DMS53 treated with DMSO at 0.1 percent for 48 hours (cell line): Measurements from ENCODE around the gene PIK3CG.

ENCODE experiments used
- DNase-seq: peaks from one replicate; lab custom pipeline; 2025; ENCODE audit not compliant: unreplicated experiment; lab: John Stamatoyannopoulos, UW

The PIK3CG gene

DNA sequence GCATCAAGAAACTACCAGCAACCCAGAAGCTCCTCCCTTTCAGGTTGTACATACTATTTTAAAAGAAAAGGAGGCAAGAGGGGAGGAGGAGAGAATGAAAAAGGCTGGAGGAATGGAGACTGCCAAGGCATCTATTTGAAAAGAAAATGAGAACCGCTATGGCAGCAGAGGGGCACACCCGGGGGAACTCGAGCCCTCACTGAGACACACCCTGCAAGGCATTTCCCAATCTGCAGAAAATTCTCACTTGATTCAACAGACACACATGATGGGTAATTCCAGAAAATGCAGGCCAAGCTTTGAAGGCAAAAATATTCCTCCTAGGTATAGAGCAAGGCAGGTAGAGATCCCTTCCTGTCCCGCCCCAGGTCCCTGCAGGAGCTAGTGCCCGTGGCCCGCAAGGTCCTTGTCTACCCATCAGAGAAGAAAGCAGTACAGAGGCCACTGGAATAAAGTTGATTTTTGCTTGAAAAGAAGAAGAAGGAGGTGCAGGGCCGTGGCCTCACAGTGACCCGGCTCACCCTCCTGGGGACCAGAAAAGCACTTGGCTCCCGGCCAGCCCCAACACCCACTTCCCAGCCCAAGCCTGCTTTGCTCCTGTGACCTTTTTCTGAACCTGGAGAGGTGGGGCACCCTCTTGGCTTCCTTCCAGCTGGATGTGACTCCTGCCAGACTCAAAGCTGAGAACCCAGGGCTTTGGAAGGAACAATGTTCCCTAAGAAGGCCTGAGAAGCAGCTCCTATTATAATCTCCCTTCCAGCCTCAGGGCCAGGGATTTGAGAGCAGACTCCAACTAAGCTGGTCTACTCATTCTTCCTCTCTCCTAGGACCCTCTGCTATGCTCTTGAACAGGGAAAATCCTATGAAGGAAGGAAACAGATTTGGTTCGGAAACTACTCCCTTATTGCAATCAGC is 6.2 kb upstream of the PIK3CG start:
- no peak for DNase-seq

- no peak for DNase-seq
These were observed 2.6 kb upstream of the PIK3CG start for GRCh38 chr7:106862317-106863089.

- no peak for DNase-seq
These were observed 1.6 kb upstream of the PIK3CG start for GRCh38 chr7:106863274-106863997.

DNA sequence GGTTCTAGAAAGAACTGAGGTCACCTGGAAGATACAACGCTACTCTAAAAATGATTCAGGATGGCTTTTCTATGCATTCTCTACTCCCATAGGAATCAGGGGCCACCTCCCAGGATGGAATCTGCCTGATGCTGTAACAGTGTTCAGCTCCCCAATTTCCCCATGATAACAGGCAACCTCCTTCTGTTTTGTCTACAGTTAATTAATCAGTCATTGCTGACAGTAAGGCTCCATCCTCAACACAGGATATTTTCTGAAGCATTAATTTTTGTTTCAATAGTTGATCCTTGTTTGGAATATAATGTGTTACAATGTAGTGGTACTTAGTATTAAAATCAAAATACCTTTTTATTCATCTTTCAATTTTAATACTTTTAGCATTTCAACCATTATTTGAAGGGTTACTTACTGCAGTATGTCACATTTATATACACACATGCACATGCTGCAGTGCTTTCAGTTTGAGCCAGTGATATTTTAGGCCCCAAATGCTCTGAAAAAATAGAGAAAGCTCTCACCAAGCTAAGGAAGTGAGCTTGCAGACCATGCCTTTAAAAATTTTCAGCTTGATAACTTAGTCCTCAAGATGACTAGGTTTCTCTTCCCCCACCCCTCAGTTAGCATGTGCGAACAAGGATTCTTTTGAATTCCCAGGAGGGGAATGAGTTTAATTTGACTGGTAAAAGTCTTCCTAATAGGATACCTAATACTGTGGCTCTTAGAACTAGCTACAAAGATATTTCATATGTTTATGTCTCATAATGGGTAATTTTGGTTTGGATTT is 592 bp upstream of the PIK3CG start:
- no peak for DNase-seq

DNA sequence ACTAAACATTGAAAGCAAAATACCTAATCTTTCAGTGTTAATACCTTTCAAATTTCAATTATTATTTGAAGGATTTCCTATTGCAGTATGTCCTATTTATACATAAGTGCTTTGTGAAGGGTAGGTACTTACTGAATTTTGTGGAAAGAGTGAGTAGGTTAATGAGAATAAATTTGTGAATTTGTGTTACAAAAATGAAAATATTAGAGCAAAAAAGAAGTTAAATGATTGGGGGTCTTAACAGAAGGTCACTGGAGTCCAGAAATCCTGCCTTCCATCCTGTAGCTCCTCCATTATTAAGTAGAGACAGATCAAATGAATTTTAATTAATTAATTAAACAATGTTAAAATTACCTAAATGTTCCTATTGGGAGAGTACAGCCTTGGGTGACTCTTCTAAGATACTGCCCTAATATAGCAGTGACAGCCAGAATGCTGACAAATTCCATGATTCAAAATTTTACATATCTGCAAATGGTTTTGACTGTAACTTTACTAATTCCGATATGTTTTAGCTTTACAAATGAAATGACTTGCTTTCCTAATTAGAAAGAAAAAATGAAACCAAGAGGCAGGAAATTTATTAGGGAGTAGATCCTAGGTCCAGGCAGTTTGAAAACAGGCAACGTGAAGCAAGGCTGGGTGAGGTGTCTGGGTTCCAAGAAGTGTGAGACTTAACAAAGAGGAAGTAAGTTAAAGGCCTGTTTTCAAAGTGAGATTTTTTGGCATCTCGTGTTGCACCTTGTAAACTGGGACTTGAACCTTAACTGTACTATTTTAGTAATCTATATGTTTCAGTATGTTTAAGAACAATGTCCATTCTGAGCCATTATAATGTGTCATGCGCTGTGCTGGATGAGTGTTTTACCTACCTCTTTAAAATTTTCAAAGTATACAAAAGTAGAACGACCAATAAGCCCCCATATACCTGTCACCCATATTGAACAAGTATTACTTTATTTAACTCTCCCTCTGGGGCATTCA is 1.5 kb downstream of the PIK3CG start:
- no peak for DNase-seq

GRCh38 chr7:106867641-106868351 is 2.7 kb downstream of the PIK3CG start:
- no peak for DNase-seq

DNA sequence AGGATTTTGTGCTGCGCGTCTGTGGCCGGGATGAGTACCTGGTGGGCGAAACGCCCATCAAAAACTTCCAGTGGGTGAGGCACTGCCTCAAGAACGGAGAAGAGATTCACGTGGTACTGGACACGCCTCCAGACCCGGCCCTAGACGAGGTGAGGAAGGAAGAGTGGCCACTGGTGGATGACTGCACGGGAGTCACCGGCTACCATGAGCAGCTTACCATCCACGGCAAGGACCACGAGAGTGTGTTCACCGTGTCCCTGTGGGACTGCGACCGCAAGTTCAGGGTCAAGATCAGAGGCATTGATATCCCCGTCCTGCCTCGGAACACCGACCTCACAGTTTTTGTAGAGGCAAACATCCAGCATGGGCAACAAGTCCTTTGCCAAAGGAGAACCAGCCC is 3.3 kb downstream of the PIK3CG start:
- DNase-seq = no peak

DNA sequence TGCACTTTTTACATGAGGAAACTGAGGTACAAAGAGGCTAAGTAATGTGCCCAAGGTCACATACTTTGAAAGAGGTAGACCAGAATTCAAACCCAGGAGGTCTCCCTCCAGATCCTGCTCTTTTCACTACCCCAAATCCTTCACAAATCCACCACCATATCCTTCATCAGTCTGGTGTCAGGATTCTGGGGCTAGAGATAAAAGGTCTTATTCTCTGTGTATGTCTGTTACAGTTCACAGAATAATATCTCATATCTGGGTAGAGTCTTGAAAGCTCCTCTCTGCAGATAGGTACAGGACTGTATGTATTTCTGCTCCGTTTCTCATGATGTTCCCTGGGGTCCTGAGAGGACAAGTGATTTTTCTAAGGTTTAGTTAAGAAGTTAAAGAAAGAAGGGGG is 4.9 kb downstream of the PIK3CG start:
- no peak for DNase-seq

DNA sequence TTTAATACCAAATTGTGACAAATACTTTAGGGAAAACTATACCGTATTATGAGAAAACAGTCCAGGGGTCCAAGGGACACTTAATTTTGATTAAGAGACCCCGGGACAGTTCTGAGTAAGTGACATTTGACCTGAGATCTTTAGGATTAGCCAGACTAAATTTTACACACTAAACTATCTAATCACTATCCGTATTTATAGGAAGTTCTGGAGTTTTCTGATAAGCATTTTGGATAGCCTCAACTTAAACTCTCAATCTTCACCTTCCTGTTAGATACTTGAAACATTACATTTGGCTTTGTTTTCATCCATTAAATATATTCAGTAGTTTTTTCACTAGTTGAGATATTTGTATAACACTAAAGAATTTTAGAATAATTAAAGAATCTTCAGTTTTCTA is 5.4 kb downstream of the PIK3CG start:
- DNase-seq = no peak

- DNase-seq = no peak
These were observed 5.9 kb downstream of the PIK3CG start for GRCh38 chr7:106870983-106871410.

DNA sequence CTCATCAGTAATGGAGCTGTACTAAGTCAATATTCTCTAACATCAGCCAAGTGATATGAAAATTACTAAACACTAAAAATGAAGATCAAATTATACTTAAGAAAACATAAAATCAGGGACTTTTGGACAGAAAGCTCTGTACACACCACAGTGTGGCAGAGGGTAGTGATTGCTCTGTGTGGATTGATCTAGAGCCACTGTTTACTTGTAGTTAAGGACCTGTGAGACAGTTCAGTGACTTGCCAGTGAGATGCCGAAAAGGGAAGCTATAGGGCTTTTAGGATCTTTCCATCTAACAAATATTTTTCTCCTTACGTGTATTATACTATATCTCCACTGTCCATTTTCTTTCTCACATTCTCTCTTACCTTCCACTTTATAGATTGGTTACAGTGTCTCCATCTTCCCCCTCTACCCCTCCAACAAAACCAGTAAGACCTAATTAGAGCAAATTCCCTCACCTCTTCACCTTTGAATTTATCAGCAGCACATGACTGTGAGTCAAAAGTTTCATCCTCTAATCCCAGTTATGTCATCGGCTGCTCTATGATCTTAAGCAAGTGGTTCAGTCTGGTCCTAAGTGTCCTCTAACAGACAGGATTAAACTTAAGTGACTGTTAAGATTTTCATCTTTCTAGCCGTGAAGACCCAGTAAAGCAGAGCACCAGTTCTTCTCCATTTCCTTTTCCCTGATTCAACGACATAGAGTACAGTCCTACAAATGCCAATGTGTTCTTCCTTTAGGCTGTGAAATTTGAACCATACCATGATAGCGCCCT is 6.9 kb downstream of the PIK3CG start:
- no peak for DNase-seq

DNA sequence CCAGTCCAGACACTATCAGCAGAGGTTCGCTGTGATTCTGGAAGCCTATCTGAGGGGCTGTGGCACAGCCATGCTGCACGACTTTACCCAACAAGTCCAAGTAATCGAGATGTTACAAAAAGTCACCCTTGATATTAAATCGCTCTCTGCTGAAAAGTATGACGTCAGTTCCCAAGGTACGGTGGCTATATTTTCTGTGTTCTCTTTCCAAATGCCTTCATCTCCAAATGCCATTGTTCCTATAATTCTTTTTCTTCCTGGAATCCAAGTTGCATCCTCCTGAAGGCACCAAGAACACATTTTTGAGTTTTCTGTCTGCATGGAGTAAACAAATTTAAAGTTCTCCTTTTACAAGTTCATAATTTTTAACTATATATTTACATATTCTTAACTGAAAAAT is 7.7 kb downstream of the PIK3CG start:
- no peak for DNase-seq

DNA sequence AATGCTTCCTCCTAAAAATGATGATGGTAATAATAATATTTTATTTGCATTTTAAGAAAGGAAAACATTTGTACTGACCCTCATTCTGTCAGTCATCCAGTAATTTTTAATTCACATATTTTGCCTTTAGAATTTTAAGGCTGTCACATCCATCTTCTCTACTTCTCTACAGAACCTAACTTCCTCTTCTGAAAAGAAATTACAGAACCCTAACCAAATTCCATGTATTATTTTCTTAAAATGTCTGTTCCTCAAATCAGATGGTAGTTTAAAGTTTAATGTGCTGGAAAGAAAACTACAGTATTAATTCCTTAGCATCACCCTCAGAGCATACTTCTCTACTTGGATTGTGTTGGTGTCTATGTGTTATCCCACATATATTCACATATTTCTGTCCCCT is 9.0 kb downstream of the PIK3CG start:
- no peak for DNase-seq

- no peak for DNase-seq
These were observed 10.4 kb downstream of the PIK3CG start for GRCh38 chr7:106875508-106875907.

- DNase-seq = no peak
These were observed 13.8 kb downstream of the PIK3CG start for GRCh38 chr7:106878748-106879439.

DNA sequence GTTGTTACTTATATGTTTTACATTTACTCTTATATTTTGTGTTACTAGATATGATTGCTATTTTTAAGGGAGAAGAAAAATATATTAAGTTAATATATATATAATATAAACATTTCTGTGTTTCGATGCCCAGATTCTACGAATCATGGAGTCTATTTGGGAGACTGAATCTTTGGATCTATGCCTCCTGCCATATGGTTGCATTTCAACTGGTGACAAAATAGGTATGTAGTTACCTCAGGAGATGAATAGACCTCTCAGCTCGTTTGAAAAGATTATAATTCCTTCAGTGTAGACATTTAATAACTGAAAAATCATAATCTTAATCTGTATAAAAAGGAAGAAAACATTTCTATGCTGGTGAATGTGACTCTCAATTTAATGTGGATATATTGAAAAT is 16.9 kb downstream of the PIK3CG start:
- no peak for DNase-seq

- DNase-seq = no peak
These were observed 18.5 kb downstream of the PIK3CG start for GRCh38 chr7:106883456-106884026.
